ENCODE data around the gene CGRRF1.
A peak's percentile ranks its signal among the peaks of the same experiment; 100 is the strongest.

Gene CGRRF1

DNA sequence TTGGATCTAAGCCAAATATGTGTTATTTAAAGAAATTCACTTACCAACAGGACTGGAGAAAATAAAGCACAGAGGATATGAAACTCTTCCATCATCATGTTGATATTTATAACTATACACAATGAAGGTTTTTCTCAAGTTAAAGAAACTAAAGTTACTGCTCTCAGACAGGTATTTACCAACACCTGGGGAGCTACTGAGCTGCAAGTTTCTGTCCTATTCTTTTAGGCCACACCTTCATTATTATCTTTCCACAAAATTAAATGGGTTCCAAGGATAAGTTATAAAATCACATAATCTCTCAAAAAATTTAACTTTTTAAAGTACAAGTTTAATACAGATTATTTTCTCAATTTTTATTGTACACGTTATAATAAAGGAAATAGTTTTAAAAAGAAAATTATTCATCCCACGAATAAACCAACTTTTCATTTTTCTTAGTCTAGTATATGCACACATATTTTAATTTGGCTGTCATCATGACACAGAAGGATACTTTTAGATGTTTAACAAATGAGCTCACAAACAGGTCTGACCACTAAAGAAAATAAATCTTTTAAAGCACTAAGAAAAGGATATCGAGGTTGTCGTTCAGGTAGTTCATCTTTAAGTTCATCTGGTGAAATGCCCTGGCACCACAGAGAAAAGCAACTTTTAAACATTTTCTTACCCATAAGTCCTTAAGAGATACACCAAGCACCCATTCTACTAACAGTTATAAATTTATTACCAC lies 28.7 kb upstream of the CGRRF1 start:
- FAIRE-seq (no peak), DNase-seq (ENCODE audit: insufficient read length) (no peak)
- TF ChIP-seq TAF1 (IDR thresholded peaks at IDR 0.05; ENCODE audit: borderline replicate concordance, low read depth, low read length) (no peak), POLR2AphosphoS5 (IDR thresholded peaks at IDR 0.05; ENCODE audit: low read depth, low read length) (no peak), POLR2A (IDR thresholded peaks at IDR 0.05; ENCODE audit: low read depth, low read length) (no peak)

DNA sequence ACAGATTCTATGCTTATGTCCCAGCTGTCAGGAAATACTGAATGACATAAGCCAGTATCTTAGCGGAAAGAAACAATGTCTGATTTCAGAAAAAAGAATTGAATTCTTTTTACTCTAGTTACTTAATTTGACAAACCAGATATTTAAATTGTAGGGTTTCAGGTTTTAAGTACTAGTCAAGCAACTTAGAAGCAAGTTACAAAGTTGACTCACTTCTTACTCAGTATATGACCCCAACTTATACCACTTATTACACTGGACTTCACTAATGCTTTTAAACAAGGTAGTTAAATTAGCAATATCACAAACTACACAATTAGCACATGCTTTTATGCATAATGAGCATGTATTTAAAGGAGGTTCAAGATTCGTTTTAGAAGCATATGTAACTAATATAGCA lies 28.0 kb upstream of the CGRRF1 start:
- TF ChIP-seq TAF1 (IDR thresholded peaks at IDR 0.05; ENCODE audit: borderline replicate concordance, low read depth, low read length) (no peak), POLR2A (IDR thresholded peaks at IDR 0.05; ENCODE audit: low read depth, low read length) (no peak), POLR2AphosphoS5 (IDR thresholded peaks at IDR 0.05; ENCODE audit: low read depth, low read length) (no peak)
- FAIRE-seq (peak; percentile 38), DNase-seq (ENCODE audit: insufficient read length) (no peak)

DNA sequence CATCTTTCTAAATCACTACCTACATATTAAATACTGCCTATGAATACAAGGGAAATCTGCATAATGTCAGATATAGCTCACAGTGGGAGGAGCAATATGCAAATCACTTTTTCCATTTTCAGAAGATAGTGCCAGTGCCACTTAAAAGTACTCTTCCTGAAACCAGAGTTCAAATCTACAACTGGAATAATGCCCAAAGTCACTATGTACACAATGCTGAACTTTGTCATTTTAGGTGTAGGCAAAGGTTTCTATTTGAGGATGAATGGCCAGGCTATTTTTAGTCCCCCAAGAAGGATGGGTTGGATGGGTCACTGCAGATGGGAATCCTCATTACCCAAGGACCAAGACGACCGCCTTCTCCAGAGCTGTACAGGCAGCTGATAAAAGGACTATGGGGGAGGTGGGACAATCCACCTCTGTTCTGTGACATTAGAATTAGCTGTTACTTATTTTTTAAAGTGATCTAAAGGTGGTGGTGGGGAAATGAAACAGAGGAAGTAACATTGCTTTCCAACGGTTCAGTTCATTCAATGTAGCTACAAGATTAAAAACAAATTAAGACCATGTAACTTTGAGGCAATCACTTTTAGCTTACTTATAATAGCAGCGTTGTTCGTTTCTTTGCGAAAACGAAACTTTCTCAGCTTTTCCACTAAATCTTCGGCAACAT lies 26.5 kb upstream of the CGRRF1 start:
- FAIRE-seq (peak; percentile 84), DNase-seq (ENCODE audit: insufficient read length) (no peak)
- TF ChIP-seq POLR2A (IDR thresholded peaks at IDR 0.05; ENCODE audit: low read depth, low read length) (no peak), TAF1 (IDR thresholded peaks at IDR 0.05; ENCODE audit: borderline replicate concordance, low read depth, low read length) (no peak), POLR2AphosphoS5 (IDR thresholded peaks at IDR 0.05; ENCODE audit: low read depth, low read length) (no peak)

DNA sequence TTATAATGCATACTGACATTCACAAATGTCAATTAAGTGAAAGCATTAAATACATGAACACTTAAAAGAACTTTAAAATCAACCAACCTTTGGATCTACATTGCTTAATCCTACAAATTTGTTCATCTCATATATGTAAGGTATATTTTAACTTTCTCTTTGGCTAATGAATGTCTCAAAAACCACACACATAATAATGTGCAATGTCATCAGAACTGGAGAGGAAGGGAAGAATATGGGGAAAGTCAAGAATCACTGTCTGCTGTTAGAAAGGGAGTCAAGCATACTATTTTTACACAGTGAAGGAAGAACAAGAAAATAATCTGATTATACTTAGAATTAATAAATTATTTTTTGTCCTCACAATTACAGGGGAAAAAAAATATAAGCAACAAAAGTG lies 25.9 kb upstream of the CGRRF1 start:
- FAIRE-seq = no peak

DNA sequence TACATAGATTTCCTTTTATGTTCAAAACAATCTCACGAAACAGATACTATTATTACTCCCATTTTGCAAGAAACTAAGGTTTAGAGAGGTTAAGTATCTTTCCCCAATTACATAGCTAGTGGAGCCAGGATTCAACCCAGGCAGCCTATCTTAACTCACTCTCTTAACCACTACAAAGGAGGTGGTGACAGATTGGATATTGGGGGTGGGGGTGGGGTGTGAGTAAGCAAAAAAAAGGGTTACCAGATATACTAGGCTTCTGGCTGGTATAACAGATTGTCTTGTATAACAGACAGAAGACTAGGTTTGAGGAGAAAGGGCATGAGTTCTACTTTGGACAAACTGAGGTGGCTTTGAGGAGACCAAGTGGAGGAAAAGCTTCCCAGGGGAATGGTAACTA lies 23.0 kb upstream of the CGRRF1 start:
- DNase-seq (ENCODE audit: insufficient read length) = no peak
- TF ChIP-seq TAF1 (IDR thresholded peaks at IDR 0.05; ENCODE audit: borderline replicate concordance, low read depth, low read length) (no peak), POLR2AphosphoS5 (IDR thresholded peaks at IDR 0.05; ENCODE audit: low read depth, low read length) (no peak), POLR2A (IDR thresholded peaks at IDR 0.05; ENCODE audit: low read depth, low read length) (no peak)
- FAIRE-seq = peak; percentile 17

More for the DNA sequence above, 25.9 kb upstream of the CGRRF1 start:
- TF ChIP-seq POLR2A (IDR thresholded peaks at IDR 0.05; ENCODE audit: low read depth, low read length) (no peak), TAF1 (IDR thresholded peaks at IDR 0.05; ENCODE audit: borderline replicate concordance, low read depth, low read length) (no peak), POLR2AphosphoS5 (IDR thresholded peaks at IDR 0.05; ENCODE audit: low read depth, low read length) (no peak)
- no peak for DNase-seq (ENCODE audit: insufficient read length)

DNA sequence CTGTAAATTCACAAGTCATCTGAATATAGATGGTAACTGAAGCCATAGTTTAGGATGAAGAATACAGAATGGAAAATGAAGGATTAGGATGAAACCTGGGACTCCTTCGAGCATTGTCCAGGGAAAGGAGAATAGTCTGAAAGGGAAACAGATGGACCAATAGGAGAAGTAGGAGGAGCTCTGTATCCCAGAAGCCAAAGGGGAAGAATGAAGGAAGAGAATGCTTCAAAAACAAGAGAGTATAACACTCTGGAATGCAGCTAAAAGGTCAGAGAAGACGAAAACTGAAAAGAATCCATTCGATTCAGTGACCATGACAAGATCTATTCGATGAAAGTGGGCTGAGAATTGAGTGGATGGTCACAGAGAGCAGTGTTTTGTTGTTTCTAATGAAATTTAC lies 21.9 kb upstream of the CGRRF1 start:
- no peak for TF ChIP-seq TAF1 (IDR thresholded peaks at IDR 0.05; ENCODE audit: borderline replicate concordance, low read depth, low read length)
- no peak for TF ChIP-seq POLR2A (IDR thresholded peaks at IDR 0.05; ENCODE audit: low read depth, low read length)
- TF ChIP-seq POLR2AphosphoS5 (IDR thresholded peaks at IDR 0.05; ENCODE audit: low read depth, low read length) = no peak
- DNase-seq (ENCODE audit: insufficient read length) (no peak), FAIRE-seq (no peak)

DNA sequence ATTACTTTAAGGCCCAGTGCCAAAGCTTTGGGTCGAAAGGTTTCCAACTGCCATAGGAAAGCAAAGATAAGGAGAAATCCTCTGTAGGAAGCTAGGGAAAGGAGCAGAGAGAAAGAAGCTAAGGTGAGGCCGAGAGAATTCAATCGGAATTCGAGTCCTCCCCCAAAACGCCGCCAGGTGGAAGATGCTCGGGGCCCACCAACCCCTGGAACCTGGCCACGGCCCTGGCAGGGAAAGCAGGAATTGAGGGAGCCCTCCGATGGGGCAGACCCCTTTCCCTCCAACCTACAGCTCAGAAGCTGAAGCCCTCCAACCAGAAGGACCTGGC lies 21.4 kb upstream of the CGRRF1 start:
- TF ChIP-seq POLR2AphosphoS5 (IDR thresholded peaks at IDR 0.05; ENCODE audit: low read depth, low read length) = no peak; the same call in 1 of the 2 replicates
- no peak for TF ChIP-seq TAF1 (IDR thresholded peaks at IDR 0.05; ENCODE audit: borderline replicate concordance, low read depth, low read length)
- TF ChIP-seq POLR2A (IDR thresholded peaks at IDR 0.05; ENCODE audit: low read depth, low read length) = no peak
- DNase-seq (ENCODE audit: insufficient read length) (no peak), FAIRE-seq (no peak)

DNA sequence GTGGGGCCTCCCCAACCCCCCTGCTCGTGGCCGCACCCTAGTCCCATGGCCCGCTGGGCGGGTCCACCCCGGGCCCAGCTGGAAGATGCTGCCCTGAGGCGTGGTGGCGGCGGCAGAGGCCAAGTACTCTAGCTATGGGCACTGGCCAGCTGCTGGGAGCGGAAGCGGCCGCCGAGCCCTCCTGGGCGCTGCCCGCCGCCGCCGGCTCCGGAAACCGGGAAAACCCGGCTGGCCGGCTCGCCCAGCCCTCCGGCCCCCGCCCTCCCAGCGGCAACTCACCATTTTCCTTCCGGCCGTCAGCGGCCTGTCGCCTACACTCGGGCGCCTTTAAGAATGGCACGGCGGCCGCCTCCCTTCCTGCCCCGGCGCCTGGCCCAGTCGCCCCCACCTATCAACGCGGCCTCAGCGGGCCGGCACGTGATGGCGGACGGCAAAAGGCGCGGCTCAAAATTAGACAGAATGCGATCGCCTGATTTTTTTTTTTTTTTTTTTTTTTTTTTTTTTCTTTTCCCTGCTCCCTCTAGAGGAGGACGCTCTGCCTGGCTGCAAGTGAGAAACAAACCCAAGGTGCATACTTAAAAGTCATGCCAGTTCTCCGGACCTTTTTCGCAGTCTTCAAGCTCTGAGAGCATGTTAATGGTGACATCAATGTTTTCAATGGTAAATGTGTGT lies 20.9 kb upstream of the CGRRF1 start, which contains the start of gene GMFB:
GMFB (minus strand) TSS at position 335 of the 672 bp plus-strand sequence; CDS start at position 282, 53 bp downstream.
- FAIRE-seq (peak; percentile 84), DNase-seq (ENCODE audit: insufficient read length) (peak; percentile 86)
- 0 out of 2 replicates have a peak, but pooled peaks have one; percentile 25 for TF ChIP-seq TAF1 (IDR thresholded peaks at IDR 0.05; ENCODE audit: borderline replicate concordance, low read depth, low read length)
- peak; percentile 84 for TF ChIP-seq POLR2A (IDR thresholded peaks at IDR 0.05; ENCODE audit: low read depth, low read length)
- peak; percentile 64 for TF ChIP-seq POLR2AphosphoS5 (IDR thresholded peaks at IDR 0.05; ENCODE audit: low read depth, low read length)

DNA sequence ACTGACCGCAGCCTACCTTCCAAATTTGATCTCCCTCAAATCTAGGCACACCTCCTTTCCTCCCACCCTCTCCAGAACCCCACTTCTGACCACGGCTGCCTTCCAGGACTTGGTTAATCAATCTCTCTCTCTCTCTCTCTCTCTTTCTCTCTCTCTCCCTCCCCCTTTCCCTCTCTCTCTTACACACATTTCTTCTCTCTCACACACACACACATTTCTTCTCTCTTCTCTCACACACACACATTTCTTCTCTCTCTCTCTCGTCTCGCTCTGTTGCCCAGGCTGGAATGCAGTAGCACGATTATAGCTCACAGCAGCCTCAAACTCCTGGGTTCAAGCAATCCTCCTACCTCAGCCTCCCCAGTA lies 20.4 kb upstream of the CGRRF1 start:
- DNase-seq (ENCODE audit: insufficient read length) (no peak), FAIRE-seq (no peak)
- TF ChIP-seq TAF1 (IDR thresholded peaks at IDR 0.05; ENCODE audit: borderline replicate concordance, low read depth, low read length) = no peak
- no peak for TF ChIP-seq POLR2AphosphoS5 (IDR thresholded peaks at IDR 0.05; ENCODE audit: low read depth, low read length)
- no peak for TF ChIP-seq POLR2A (IDR thresholded peaks at IDR 0.05; ENCODE audit: low read depth, low read length)

DNA sequence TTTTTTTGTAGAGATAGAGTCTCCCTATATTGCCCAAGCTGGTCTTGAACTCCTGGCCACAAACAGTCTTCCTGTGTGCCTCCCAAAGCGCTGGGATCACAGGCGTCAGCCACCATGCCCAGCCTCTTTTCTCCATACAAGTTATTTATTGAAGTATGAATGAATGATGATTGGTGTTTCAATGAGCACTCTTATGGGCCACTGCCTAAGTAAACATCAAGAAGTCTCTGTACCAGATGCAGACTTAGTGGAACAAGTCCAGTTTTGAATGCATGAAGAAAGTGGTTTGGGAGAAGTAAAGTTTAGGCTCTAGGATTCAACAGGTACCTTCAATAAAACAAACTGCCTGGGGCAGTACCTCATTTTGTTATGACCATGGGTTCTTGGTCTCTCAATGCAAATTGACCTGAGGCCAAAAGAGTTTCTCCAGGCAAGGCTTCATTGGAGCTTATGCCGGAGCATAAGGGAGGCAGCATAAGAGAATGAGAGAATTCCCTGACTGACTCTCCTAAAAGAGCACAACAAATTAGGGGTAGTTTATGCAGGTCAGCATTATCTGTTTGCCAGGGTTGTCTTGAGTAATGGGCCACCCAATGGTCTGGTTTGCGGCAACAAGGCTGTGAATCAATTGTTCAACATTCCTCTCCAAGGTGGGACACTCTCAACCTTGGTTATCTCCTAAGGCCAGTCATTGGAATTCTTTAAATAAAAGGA lies 19.8 kb upstream of the CGRRF1 start:
- TF ChIP-seq POLR2AphosphoS5 (IDR thresholded peaks at IDR 0.05; ENCODE audit: low read depth, low read length) = no peak
- no peak for TF ChIP-seq TAF1 (IDR thresholded peaks at IDR 0.05; ENCODE audit: borderline replicate concordance, low read depth, low read length)
- TF ChIP-seq POLR2A (IDR thresholded peaks at IDR 0.05; ENCODE audit: low read depth, low read length) = no peak
- DNase-seq (ENCODE audit: insufficient read length) (no peak), FAIRE-seq (no peak)

All from GM12892 (cell line).